CD14-positive monocyte (primary cell): ENCODE results near the gene ZBED4. TPM values are rescaled to one million over a fixed set of nuclear protein-coding genes. Genes with fewer than 3 reads are reported as not detected.
A peak's percentile ranks its signal among the peaks of the same experiment; 100 is the strongest.

Experiments used
- DNase-seq, 3 donors: peaks; one replicate each; pipeline ENCODE4 v3.0.0-alpha.2; 2011 to 2022
- H2AFZ ChIP-seq: 2 replicates; pipeline ENCODE4 v1.6.0; 2012; ENCODE audit warnings: mild to moderate bottlenecking, low read depth, low read length, inconsistent platforms; ENCODE audit not compliant: insufficient read depth, poor library complexity, severe bottlenecking
- H3K27ac ChIP-seq, 2 donors: 1 replicate in 1 of 2; 2 replicates in 1 of 2; pipeline ENCODE4 v1.5.1; 2012 to 2013; ENCODE audit warnings: low read length in 2 of 2, control low read depth in 1 of 2, inconsistent platforms in 1 of 2, low read depth in 1 of 2, mild to moderate bottlenecking in 1 of 2
- H3K27me3 ChIP-seq, 2 donors: one replicate each; pipeline versions ENCODE4 v1.6.0 to v1.6.1; 2011 to 2013; ENCODE audit warnings: low read length in 2 of 2; ENCODE audit not compliant: control insufficient read depth in 2 of 2, insufficient read depth in 2 of 2
- H3K36me3 ChIP-seq, 2 donors: replicated peaks in 1 of 2; 1 replicate in 1 of 2; 2 replicates in 1 of 2; pipeline versions ENCODE4 v1.5.1 to v1.6.1; 2012 to 2013; ENCODE audit warnings: low read length in 2 of 2, control low read depth in 1 of 2, inconsistent platforms in 1 of 2, mild to moderate bottlenecking in 1 of 2; ENCODE audit not compliant: insufficient read depth in 2 of 2, control insufficient read depth in 1 of 2
- H3K4me1 ChIP-seq, 2 donors: 1 replicate in 1 of 2; 2 replicates in 1 of 2; pipeline versions ENCODE4 v1.5.1 to v1.6.1; 2012 to 2013; ENCODE audit warnings: low read length in 2 of 2, control low read depth in 1 of 2, inconsistent platforms in 1 of 2, mild to moderate bottlenecking in 1 of 2, moderate library complexity in 1 of 2; ENCODE audit not compliant: insufficient read depth in 2 of 2, control insufficient read depth in 1 of 2
- H3K4me2 ChIP-seq: replicated peaks from 2 replicates; pipeline ENCODE3; 2012; ENCODE audit warnings: low read length, moderate library complexity, mild to moderate bottlenecking; ENCODE audit not compliant: poor library complexity, severe bottlenecking; ENCODE audit errors: extremely low read depth
- H3K4me3 ChIP-seq, 3 experiments: fragments of 200-600 bp in 1 of 3; sonication (generic) in 1 of 3; replicated peaks in 1 of 3; 1 replicate in 2 of 3; 2 replicates in 1 of 3; pipeline ENCODE4 v1.5.1; 2011 to 2013; ENCODE audit warnings: low read length in 3 of 3, mild to moderate bottlenecking in 3 of 3, control low read depth in 2 of 3, low read depth in 2 of 3, inconsistent platforms in 1 of 3, moderate library complexity in 1 of 3
- H3K79me2 ChIP-seq: 2 replicates; pipeline ENCODE4 v1.6.0; 2012; ENCODE audit warnings: mild to moderate bottlenecking, control low read depth, inconsistent platforms, low read length, moderate library complexity; ENCODE audit not compliant: insufficient read depth
- H3K9ac ChIP-seq: 2 replicates; pipeline ENCODE4 v1.6.0; 2017; ENCODE audit warnings: low read length, mild to moderate bottlenecking; ENCODE audit not compliant: insufficient read depth, poor library complexity, severe bottlenecking
- H3K9me3 ChIP-seq, 2 donors: replicated peaks in 1 of 2; 1 replicate in 1 of 2; 2 replicates in 1 of 2; pipeline versions ENCODE4 v1.5.1 to v1.6.1; 2012 to 2013; ENCODE audit warnings: low read length in 2 of 2, control low read depth in 1 of 2; ENCODE audit not compliant: control insufficient read depth in 1 of 2, insufficient read depth in 1 of 2
- H4K20me1 ChIP-seq: 2 replicates; pipeline ENCODE4 v1.6.0; 2012; ENCODE audit warnings: mild to moderate bottlenecking, low read length, control low read depth, moderate library complexity; ENCODE audit not compliant: insufficient read depth
- H3K27ac Mint-ChIP-seq, 7 donors: one replicate each; pipeline ENCODE4 v1.8.0; 2020; ENCODE audit warnings: mild to moderate bottlenecking in 7 of 7, mixed read lengths in 7 of 7, moderate library complexity in 6 of 7, inconsistent platforms in 2 of 7
- H3K27me3 Mint-ChIP-seq, 3 donors: one replicate each; pipeline ENCODE4 v1.8.0; 2021 to 2022; ENCODE audit warnings: low read depth in 3 of 3, mild to moderate bottlenecking in 3 of 3, mixed read lengths in 3 of 3, moderate library complexity in 3 of 3, inconsistent platforms in 1 of 3
- H3K36me3 Mint-ChIP-seq, 2 donors: one replicate each; pipeline ENCODE4 v1.8.0; 2020; ENCODE audit warnings: mixed read lengths in 2 of 2, inconsistent platforms in 1 of 2, mild to moderate bottlenecking in 1 of 2
- H3K4me1 Mint-ChIP-seq: one replicate; pipeline ENCODE4 v1.8.0; 2020; ENCODE audit warnings: mild to moderate bottlenecking, mixed read lengths
- H3K4me3 Mint-ChIP-seq, 2 donors: one replicate each; pipeline ENCODE4 v1.8.0; 2020; ENCODE audit warnings: mild to moderate bottlenecking in 2 of 2, mixed read lengths in 2 of 2, moderate library complexity in 1 of 2
- H3K9me3 Mint-ChIP-seq, 7 donors: one replicate each; pipeline ENCODE4 v1.8.0; 2020 to 2022; ENCODE audit warnings: mixed read lengths in 7 of 7, mild to moderate bottlenecking in 6 of 7, moderate library complexity in 6 of 7, inconsistent platforms in 2 of 7
- CTCF ChIP-seq: fragments of 200-600 bp; IDR thresholded peaks from one replicate; pipeline ENCODE4 v1.8.0; 2022; ENCODE audit warnings: antibody characterized with exemption, mild to moderate bottlenecking
- WGBS: methylation state at CpG from one replicate; pipeline ENCODE4 v1.1.5; 2013; ENCODE audit warnings: missing lambda C conversion rate; ENCODE audit not compliant: insufficient coverage; 5-methylcytosine and 5-hydroxymethylcytosine counted together
- intact Hi-C, 2 donors: fragments of 100-400 bp; cut with micrococcal nuclease; formaldehyde crosslinking; loops; one replicate each; pipeline versions ENCODE4 v1.15.0 to v1.15.1; 2023
- polyA plus RNA-seq, 3 donors: library from polyadenylated mRNA; depleted of rRNA in 1 of 3; unstranded in 2 of 3; stranded (reverse) in 1 of 3; fragments of 300-500 nt in 2 of 3; fragments of >200 nt in 1 of 3; fragmentation: Illumina TruSeq in 2 of 3; gene quantifications; 1 replicate in 2 of 3; 2 replicates in 1 of 3; pipeline ENCODE4 v1.2.3, GENCODE V29; 2012 to 2021

ZBED4 gene
- polyA plus RNA-seq, 3 donors = 3.8 to 8.2 (median 5.7) TPM

- H3K27ac Mint-ChIP-seq = peak overlapping the region; percentile 74 to 91 (median 82)
- no peaks in the 10 kb centered on the region for H3K36me3 ChIP-seq
- H3K4me3 ChIP-seq = peak overlapping the region; percentile 50 to 76 (median 55)
- no peaks in the 10 kb centered on the region for H3K9me3 Mint-ChIP-seq
- DNase-seq = peak; percentile 88 to 95 (median 91)
- intact Hi-C loops = loop anchor here (2.0 to 10.0 kb wide), 2 partner anchors 36 to 600 kb away; partner anchors contain the start of gene TYMP (in 1 of the 2)
- H3K9ac ChIP-seq = peak overlapping the region; percentile 99
- peak overlapping the region; percentile 78 for H3K4me2 ChIP-seq
- no peaks in the 10 kb centered on the region for H3K9me3 ChIP-seq
- WGBS = 34% methylated on average over 14 of the region's 24 CpGs
- no peak for TF ChIP-seq CTCF
- H4K20me1 ChIP-seq = peaks cover 5% of the 10 kb centered on the region
- H3K4me1 Mint-ChIP-seq = peaks cover 39% of the 10 kb centered on the region
- H3K79me2 ChIP-seq = peaks cover 6% of the 10 kb centered on the region
- peaks cover 2 to 5% of the 10 kb centered on the region in 2 donors for H3K36me3 Mint-ChIP-seq
- H3K27me3 ChIP-seq = peaks cover 0 to 3% of the 10 kb centered on the region in 2 donors
- no peak overlapping the region for H2AFZ ChIP-seq
- H3K27me3 Mint-ChIP-seq = peaks cover 0 to 4% (median 0%) of the 10 kb centered on the region in 3 donors
- H3K27ac ChIP-seq = peak overlapping the region; percentile 82 to 99
- peaks cover 55 to 63% of the 10 kb centered on the region in 2 donors for H3K4me1 ChIP-seq
- peak overlapping the region; percentile 70 to 71 for H3K4me3 Mint-ChIP-seq
Observed at GRCh38 chr22:49934160-49934890, 80.7 kb downstream of the ZBED4 start.

- H3K9me3 ChIP-seq = no peaks in the 10 kb centered on the region
- peak overlapping the region; percentile 78 for H3K4me2 ChIP-seq
- Mint-ChIP-seq H3K9me3 (no peaks in the 10 kb centered on the region), H3K27me3 (peaks cover 0 to 5% (median under 1%) of the 10 kb centered on the region in 3 donors), H3K27ac (peak overlapping the region; percentile 80 to 91 (median 85)), H3K4me3 (peak overlapping the region; percentile 70 to 71), H3K36me3 (peaks cover 2 to 5% of the 10 kb centered on the region in 2 donors), H3K4me1 (peaks cover 39% of the 10 kb centered on the region)
- H3K79me2 ChIP-seq = peaks cover 6% of the 10 kb centered on the region
- under 1% methylated on average over 20 of the region's 56 CpGs for WGBS
- H2AFZ ChIP-seq = no peak overlapping the region
- no peaks in the 10 kb centered on the region for H3K27me3 ChIP-seq
- H3K4me3 ChIP-seq = peak overlapping the region; percentile 50 to 76 (median 55)
- peak overlapping the region; percentile 99 for H3K9ac ChIP-seq
- DNase-seq = peak; percentile 74 to 85 (median 82)
- no peak for TF ChIP-seq CTCF
- H3K4me1 ChIP-seq = peaks cover 51 to 56% of the 10 kb centered on the region in 2 donors
- H4K20me1 ChIP-seq = peaks cover 5% of the 10 kb centered on the region
- H3K27ac ChIP-seq = peak overlapping the region; percentile 82 to 99
- intact Hi-C loops = loop anchor here (2.0 to 10.0 kb wide), 2 partner anchors 36 to 600 kb away; partner anchors contain the start of gene TYMP (in 1 of the 2)
- H3K36me3 ChIP-seq = no peaks in the 10 kb centered on the region
Observed at GRCh38 chr22:49934891-49935557, 81.4 kb downstream of the ZBED4 start.
